ENCODE results near the gene PTPRS. TPM values are rescaled to one million over a fixed set of nuclear protein-coding genes. Genes with fewer than 3 reads are reported as not detected.
A peak's percentile ranks its signal among the peaks of the same experiment; 100 is the strongest.

PTPRS gene
- total RNA-seq, 1 donor from 2014 or later = 0.05 TPM

- Mint-ChIP-seq H3K4me3 (no peak overlapping the region), H3K36me3 (ENCODE audit: low read depth) (peaks cover 2% of the 10 kb centered on the region), H3K27me3 (peaks cover 34% of the 10 kb centered on the region), H3K4me1 (peaks cover 7% of the 10 kb centered on the region), H3K9me3 (peaks cover 9% of the 10 kb centered on the region), H3K27ac (no peak overlapping the region)
- intact Hi-C loops (cut with micrococcal nuclease) = no loop called here
- no peak for DNase-seq
Observed at GRCh38 chr19:5342573-5343201, 2.1 kb upstream of the PTPRS start.

GRCh38 chr19:5341981-5342380 lies 1.4 kb upstream of the PTPRS start:
- DNase-seq = no peak
- intact Hi-C loops (cut with micrococcal nuclease) = no loop called here
- Mint-ChIP-seq H3K27ac (no peak overlapping the region), H3K4me3 (no peak overlapping the region), H3K27me3 (peaks cover 41% of the 10 kb centered on the region), H3K36me3 (ENCODE audit: low read depth) (peaks cover 2% of the 10 kb centered on the region), H3K4me1 (peaks cover 7% of the 10 kb centered on the region), H3K9me3 (peaks cover 9% of the 10 kb centered on the region)

DNA sequence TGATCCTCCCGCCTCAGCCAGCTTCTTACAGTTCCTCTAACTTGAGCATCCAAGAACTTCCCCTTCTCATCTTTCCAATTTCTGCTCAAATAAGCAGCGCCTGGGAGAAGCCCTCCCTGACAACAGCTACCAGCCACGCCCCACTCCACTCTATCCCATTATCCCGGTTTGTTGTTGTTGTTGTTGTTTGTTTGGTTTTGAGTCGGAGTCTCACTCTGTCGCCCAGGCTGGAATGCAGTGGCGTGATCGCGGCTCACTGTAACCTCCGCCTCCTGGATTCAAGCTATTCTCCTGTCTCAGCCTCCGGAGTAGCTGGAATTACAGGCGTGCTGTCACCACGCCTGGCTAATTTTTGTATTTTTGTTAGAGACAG lies 822 bp upstream of the PTPRS start:
- H3K36me3 Mint-ChIP-seq (ENCODE audit: low read depth) = peaks cover 2% of the 10 kb centered on the region
- peak overlapping the region; percentile 68 for H3K4me3 Mint-ChIP-seq
- peaks cover 5% of the 10 kb centered on the region for H3K4me1 Mint-ChIP-seq
- no peak overlapping the region for H3K27ac Mint-ChIP-seq
- no peak for DNase-seq
- H3K27me3 Mint-ChIP-seq = peaks cover 42% of the 10 kb centered on the region
- peaks cover 6% of the 10 kb centered on the region for H3K9me3 Mint-ChIP-seq
- intact Hi-C loops (cut with micrococcal nuclease) = no loop called here

DNA sequence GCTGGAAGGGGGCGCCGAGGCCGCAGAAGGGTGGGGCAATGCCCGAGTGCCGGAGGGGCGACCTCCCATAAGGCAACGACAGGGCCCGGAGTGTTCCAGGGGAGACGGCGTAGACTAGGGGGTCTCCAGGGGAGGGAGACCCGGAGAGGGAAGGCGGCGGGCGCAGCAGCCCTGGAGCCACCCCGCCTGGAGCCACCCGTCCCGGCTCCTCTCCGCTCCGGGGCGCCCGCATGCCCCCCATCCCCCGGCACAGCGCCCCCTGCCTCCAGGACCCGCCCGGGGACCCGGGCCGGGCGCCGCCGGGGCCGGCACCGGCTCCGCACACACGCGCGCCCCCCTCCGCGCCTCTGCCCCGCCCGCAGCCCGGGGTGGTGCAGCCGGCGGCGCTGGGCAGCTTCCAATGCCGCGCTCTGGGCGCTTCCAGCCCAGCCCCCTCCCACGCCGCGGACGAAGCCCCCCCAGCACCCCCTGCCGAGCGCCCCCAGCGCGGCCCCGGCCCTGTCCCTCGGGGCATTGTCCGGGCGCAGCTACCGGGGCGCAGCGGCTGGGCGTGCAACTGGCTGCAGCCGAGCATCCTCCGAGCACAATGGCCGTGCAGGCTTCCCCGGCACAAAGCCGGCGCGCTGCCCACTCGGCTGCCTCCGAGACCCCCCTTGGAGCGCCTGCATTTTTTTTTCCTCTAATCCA lies 519 bp downstream of the PTPRS start:
- H3K9me3 Mint-ChIP-seq = peaks cover 4% of the 10 kb centered on the region
- H3K27ac Mint-ChIP-seq = no peak overlapping the region
- peaks cover 8% of the 10 kb centered on the region for H3K4me1 Mint-ChIP-seq
- peaks cover 2% of the 10 kb centered on the region for H3K36me3 Mint-ChIP-seq (ENCODE audit: low read depth)
- DNase-seq = no peak
- intact Hi-C loops (cut with micrococcal nuclease) = no loop called here
- H3K4me3 Mint-ChIP-seq = peak overlapping the region; percentile 55
- peaks cover 53% of the 10 kb centered on the region for H3K27me3 Mint-ChIP-seq

DNA sequence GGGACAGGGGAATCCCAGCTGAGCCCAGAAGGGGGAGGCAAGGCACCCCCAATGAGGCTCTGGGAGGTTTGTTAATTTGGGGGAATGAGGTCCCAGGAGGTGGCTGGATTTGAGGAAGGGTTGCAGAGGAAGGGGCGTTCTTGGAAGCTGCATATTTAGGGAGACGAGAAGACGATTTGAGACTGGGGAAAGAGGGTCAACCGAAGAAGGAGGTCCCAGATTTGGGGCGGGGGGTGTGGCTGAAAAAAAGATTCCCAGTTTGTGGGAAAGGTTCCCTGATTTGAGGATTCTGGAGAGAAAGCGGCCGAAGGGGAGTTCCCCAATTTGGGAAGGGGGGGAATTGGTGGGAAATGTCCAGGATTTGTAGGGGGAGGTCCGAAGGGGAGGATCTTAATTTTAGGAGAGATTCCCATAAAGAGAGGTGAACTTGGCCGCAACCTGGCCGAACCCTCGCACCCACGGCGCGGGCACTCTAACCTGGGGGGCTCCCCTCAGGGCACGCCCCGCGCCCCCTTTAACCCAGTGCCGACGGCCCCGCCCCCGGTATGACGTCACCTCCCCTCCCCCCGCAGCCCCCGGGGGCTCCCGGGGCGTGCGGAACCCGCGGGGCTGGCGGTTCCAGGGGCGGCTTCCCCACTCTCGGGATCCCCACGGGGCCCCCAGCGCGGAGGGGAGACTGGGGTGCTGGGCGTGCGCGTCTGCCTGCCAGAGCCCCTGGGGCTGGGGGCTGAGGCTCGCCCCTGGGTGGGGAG lies 1.2 kb downstream of the PTPRS start:
- intact Hi-C loops (cut with micrococcal nuclease) = no loop called here
- H3K4me1 Mint-ChIP-seq = peaks cover 8% of the 10 kb centered on the region
- no peak overlapping the region for H3K27ac Mint-ChIP-seq
- H3K27me3 Mint-ChIP-seq = peaks cover 57% of the 10 kb centered on the region
- no peak for DNase-seq
- H3K9me3 Mint-ChIP-seq = peaks cover 4% of the 10 kb centered on the region
- peaks cover 2% of the 10 kb centered on the region for H3K36me3 Mint-ChIP-seq (ENCODE audit: low read depth)
- H3K4me3 Mint-ChIP-seq = peak overlapping the region; percentile 51

- DNase-seq = no peak
- H3K4me3 Mint-ChIP-seq = peak overlapping the region; percentile 51
Observed at GRCh38 chr19:5338656-5339197, 1.9 kb downstream of the PTPRS start.

GRCh38 chr19:5337708-5338655 lies 2.6 kb downstream of the PTPRS start:
- Mint-ChIP-seq H3K27me3 (peaks cover 59% of the 10 kb centered on the region), H3K4me3 (no peak overlapping the region), H3K4me1 (peaks cover 8% of the 10 kb centered on the region), H3K9me3 (peaks cover 4% of the 10 kb centered on the region), H3K36me3 (ENCODE audit: low read depth) (peaks cover 2% of the 10 kb centered on the region), H3K27ac (no peak overlapping the region)
- no peak for DNase-seq
- intact Hi-C loops (cut with micrococcal nuclease) = no loop called here

More at GRCh38 chr19:5338656-5339197, 1.9 kb downstream of the PTPRS start:
- Mint-ChIP-seq H3K27me3 (peaks cover 59% of the 10 kb centered on the region), H3K4me1 (peaks cover 8% of the 10 kb centered on the region), H3K9me3 (peaks cover 4% of the 10 kb centered on the region), H3K36me3 (ENCODE audit: low read depth) (peaks cover 2% of the 10 kb centered on the region), H3K27ac (no peak overlapping the region)
- intact Hi-C loops (cut with micrococcal nuclease) = no loop called here

DNA sequence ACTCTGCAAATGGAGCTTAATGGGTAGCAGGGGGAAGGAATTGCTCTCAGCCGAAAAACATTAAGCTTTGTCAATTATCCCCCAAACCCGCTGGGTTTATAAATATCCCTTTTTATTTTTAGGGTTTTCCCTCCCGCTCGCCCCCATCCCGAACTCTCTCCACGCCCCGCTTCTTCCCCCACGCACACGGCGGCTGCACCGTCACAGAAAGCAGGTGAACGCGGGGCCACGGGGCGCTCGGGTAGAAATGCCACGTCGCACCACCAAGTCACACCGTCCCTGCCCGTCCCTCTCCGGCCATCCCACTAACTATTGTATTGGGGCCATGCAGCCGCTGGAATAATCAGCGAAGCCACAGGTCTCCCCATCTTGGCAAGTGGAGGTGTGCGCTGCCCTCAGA lies 3.5 kb downstream of the PTPRS start:
- intact Hi-C loops (cut with micrococcal nuclease) = no loop called here
- H3K27me3 Mint-ChIP-seq = peaks cover 56% of the 10 kb centered on the region
- no peak overlapping the region for H3K27ac Mint-ChIP-seq

DNA sequence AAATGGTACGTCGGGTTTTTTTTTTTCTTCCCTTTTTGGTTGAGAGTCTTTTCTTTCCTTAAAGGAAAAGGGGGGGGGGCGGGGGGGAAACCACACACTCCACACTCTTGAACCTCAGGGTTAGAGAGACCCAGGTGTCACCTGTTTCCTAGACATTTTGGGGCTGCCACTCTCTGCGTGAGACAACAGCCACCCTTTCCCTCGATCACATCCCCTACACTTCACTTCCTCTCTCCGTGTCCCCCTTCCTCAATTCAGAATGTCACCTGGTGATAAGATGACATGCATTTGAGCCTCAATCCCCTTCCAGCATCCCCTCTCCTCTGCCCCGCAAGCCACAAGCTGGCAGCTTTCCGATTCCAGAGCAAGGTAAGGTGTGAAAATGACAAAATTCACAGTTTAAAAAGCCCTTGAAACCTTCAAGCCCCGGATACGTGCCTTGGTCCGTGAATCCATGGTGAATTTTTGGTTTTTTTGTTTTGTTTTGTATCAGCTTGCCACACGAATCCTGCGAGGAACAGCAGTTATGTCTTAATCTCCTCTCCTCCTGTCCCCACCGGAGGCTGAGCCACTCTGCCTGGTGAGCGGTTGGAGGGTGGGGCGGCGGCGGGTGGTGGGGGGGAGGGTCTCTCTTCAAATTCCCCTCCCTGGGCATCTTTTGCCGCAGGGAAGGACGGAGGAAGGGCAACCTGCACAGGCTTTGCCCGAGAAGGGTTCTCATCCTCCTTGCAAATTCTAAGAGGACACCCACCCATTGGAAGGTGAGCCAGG lies 4.2 kb downstream of the PTPRS start:
- Mint-ChIP-seq H3K9me3 (peaks cover 2% of the 10 kb centered on the region), H3K4me1 (peaks cover 7% of the 10 kb centered on the region), H3K27me3 (peaks cover 49% of the 10 kb centered on the region), H3K4me3 (no peak overlapping the region), H3K27ac (no peak overlapping the region), H3K36me3 (ENCODE audit: low read depth) (peaks cover under 1% of the 10 kb centered on the region)
- intact Hi-C loops (cut with micrococcal nuclease) = no loop called here
- no peak for DNase-seq

More for the DNA sequence above, 3.5 kb downstream of the PTPRS start:
- Mint-ChIP-seq H3K36me3 (ENCODE audit: low read depth) (peaks cover 2% of the 10 kb centered on the region), H3K4me3 (no peak overlapping the region), H3K4me1 (peaks cover 8% of the 10 kb centered on the region), H3K9me3 (peaks cover 4% of the 10 kb centered on the region)
- DNase-seq = no peak

- Mint-ChIP-seq H3K27ac (no peak overlapping the region), H3K27me3 (peaks cover 44% of the 10 kb centered on the region), H3K4me1 (peaks cover 6% of the 10 kb centered on the region), H3K36me3 (ENCODE audit: low read depth) (no peaks in the 10 kb centered on the region), H3K9me3 (no peaks in the 10 kb centered on the region), H3K4me3 (no peak overlapping the region)
- no peak for DNase-seq
- intact Hi-C loops (cut with micrococcal nuclease) = no loop called here
Observed at GRCh38 chr19:5335593-5335992, 5.0 kb downstream of the PTPRS start.

DNA sequence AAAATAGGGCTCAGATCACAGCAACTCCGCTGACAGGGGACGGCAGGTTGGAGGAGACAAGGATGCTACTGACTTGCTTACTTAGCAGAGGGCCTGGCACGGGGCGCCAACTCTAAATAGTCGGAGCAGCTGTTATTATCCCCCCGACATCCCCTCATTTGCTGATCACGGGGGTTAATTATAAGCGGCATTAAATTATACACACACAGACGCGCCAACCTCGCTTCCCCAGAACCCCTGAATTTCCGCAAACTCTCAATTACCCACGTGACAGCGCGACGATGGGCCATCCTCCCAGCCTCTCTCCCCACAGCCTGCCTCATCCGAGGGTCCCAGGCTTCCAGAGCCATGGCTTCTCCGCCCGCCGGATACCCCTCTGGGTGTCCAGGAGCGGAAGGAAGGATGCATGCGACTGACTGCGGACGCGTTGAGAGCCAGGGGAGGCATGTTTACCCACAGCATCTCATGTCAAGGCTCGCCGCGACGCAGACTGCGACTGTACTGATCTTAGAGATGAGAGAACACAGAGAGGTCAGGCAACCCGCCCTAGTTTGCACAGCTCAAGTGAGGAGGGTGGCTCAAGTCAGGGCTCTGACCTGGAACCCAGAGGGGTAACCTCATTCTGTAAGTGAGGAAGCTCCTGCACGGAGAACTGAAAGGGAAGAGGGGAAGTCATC lies 5.7 kb downstream of the PTPRS start:
- Mint-ChIP-seq H3K4me3 (no peak overlapping the region), H3K9me3 (no peaks in the 10 kb centered on the region), H3K27ac (no peak overlapping the region), H3K27me3 (peaks cover 44% of the 10 kb centered on the region), H3K4me1 (peaks cover 6% of the 10 kb centered on the region), H3K36me3 (ENCODE audit: low read depth) (no peaks in the 10 kb centered on the region)
- DNase-seq = no peak
- intact Hi-C loops (cut with micrococcal nuclease) = no loop called here

- H3K4me1 Mint-ChIP-seq = peaks cover 6% of the 10 kb centered on the region
- intact Hi-C loops (cut with micrococcal nuclease) = no loop called here
- H3K4me3 Mint-ChIP-seq = no peak overlapping the region
- no peak overlapping the region for H3K27ac Mint-ChIP-seq
- peaks cover 43% of the 10 kb centered on the region for H3K27me3 Mint-ChIP-seq
- no peaks in the 10 kb centered on the region for H3K36me3 Mint-ChIP-seq (ENCODE audit: low read depth)
- no peaks in the 10 kb centered on the region for H3K9me3 Mint-ChIP-seq
- no peak for DNase-seq
Observed at GRCh38 chr19:5334366-5334739, 6.3 kb downstream of the PTPRS start.

Measured in activated CD4-positive, alpha-beta T cell treated with anti-CD3 and anti-CD28 coated beads, Interleukin-2, amount 10 ng/mL, durations not matched to agents 24 days and 14 days (primary cell).